Endothelial cell of umbilical vein (primary cell): ENCODE measurements around the gene RALBP1. TPM values are rescaled to one million over a fixed set of nuclear protein-coding genes. Genes with fewer than 3 reads are reported as not detected.
A peak's percentile ranks its signal among the peaks of the same experiment; 100 is the strongest.

Experiments
- BruUV-seq: library from RNA; stranded (reverse); fragments of 400-500 nt; replicated peaks from 2 replicates; lab custom pipeline; 2021; lab: Mats Ljungman, UMichigan
- CTCF ChIA-PET: fragments of 300-600, 350-600 bp; sonication (Branson Sonifier 250); formaldehyde crosslinking; loops from one replicate; lab custom pipeline; 2021; ENCODE audit warnings: antibody characterized with exemption, inconsistent platforms; lab: Charles Lee
- POLR2A ChIA-PET: fragments of 300-600, 350-600 bp; sonication (Branson Sonifier 250); formaldehyde crosslinking; loops from one replicate; lab custom pipeline; 2021; ENCODE audit warnings: antibody characterized with exemption, inconsistent platforms; lab: Charles Lee
- DNase-seq: peaks from one replicate; pipeline ENCODE4 v3.0.0-alpha.2; 2011; ENCODE audit warnings: low read depth, low spot score
- FAIRE-seq: peaks from 2 replicates; lab custom pipeline; 2011; peaks lifted over from hg19 to GRCh38; lab: Jason Lieb, UNC
- H2AFZ ChIP-seq: 2 replicates; pipeline ENCODE4 v1.6.0; 2012; ENCODE audit warnings: low read depth, low read length, control low read depth, inconsistent platforms
- H3K27ac ChIP-seq: 2 replicates; pipeline ENCODE4 v1.5.1; 2011; ENCODE audit warnings: low read depth, mild to moderate bottlenecking, control low read depth, low read length, moderate library complexity; ENCODE audit not compliant: insufficient read depth
- H3K27me3 ChIP-seq, 2 experiments: 2 replicates each; pipeline versions ENCODE4 v1.6.0 to v1.6.1; 2011; ENCODE audit warnings: low read length in 2 of 2, mixed read lengths in 1 of 2; ENCODE audit not compliant: control insufficient read depth in 2 of 2, insufficient read depth in 2 of 2
- H3K36me3 ChIP-seq, 2 experiments: 2 replicates in 1 of 2; 3 replicates in 1 of 2; pipeline ENCODE4 v1.5.1; 2011; ENCODE audit warnings: low read length in 2 of 2, mild to moderate bottlenecking in 1 of 2, moderate library complexity in 1 of 2; ENCODE audit not compliant: control insufficient read depth in 2 of 2, insufficient read depth in 2 of 2; ENCODE audit errors: extremely low read depth in 1 of 2
- H3K4me1 ChIP-seq: 3 replicates; pipeline ENCODE4 v1.5.1; 2011; ENCODE audit warnings: mild to moderate bottlenecking, low read length; ENCODE audit not compliant: control insufficient read depth, insufficient read depth; ENCODE audit errors: extremely low read depth
- H3K4me2 ChIP-seq: 2 replicates; pipeline ENCODE4 v1.6.1; 2011; ENCODE audit warnings: low read length, control low read depth, mixed read lengths; ENCODE audit not compliant: insufficient read depth
- H3K4me3 ChIP-seq, 3 experiments: fragments of 200-600 bp in 1 of 3; sonication (generic), shearing (Covaris generic) in 1 of 3; replicated peaks in 1 of 3; 2 replicates each; pipeline ENCODE4 v1.5.1; 2011 to 2016; ENCODE audit warnings: control low read depth in 3 of 3, low read length in 3 of 3, mild to moderate bottlenecking in 2 of 3, inconsistent platforms in 1 of 3, low read depth in 1 of 3, moderate library complexity in 1 of 3; ENCODE audit not compliant: insufficient read depth in 1 of 3
- H3K79me2 ChIP-seq: 2 replicates; pipeline ENCODE4 v1.6.0; 2012; ENCODE audit warnings: low read length, inconsistent platforms; ENCODE audit not compliant: control insufficient read depth, insufficient read depth
- H3K9ac ChIP-seq: replicated peaks from 2 replicates; pipeline ENCODE3; 2011; ENCODE audit warnings: low read length, control low read depth; ENCODE audit not compliant: insufficient read depth; ENCODE audit errors: extremely low read depth
- H3K9me1 ChIP-seq: replicated peaks from 3 replicates; pipeline ENCODE4 v1.6.0; 2011; ENCODE audit warnings: mild to moderate bottlenecking, low read length; ENCODE audit not compliant: control insufficient read depth, insufficient read depth; ENCODE audit errors: extremely low read depth
- H3K9me3 ChIP-seq: replicated peaks from 2 replicates; pipeline ENCODE4 v1.5.1; 2012; ENCODE audit warnings: low read length, inconsistent platforms; ENCODE audit not compliant: control insufficient read depth, insufficient read depth
- H4K20me1 ChIP-seq: replicated peaks from 2 replicates; pipeline ENCODE3; 2011; ENCODE audit warnings: mild to moderate bottlenecking, low read length; ENCODE audit not compliant: control insufficient read depth, insufficient read depth; ENCODE audit errors: extremely low read depth
- FOS ChIP-seq: IDR thresholded peaks from 2 replicates; pipeline ENCODE4 v1.6.1; 2011; ENCODE audit warnings: mild to moderate bottlenecking, low read length, moderate library complexity, borderline replicate concordance; ENCODE audit not compliant: insufficient read depth
- POLR2AphosphoS5 ChIP-seq: IDR thresholded peaks from 2 replicates; pipeline ENCODE4 v1.6.1; 2012; ENCODE audit warnings: low read depth, mild to moderate bottlenecking, control low read depth, low read length, moderate library complexity; ENCODE audit not compliant: insufficient read depth
- dilution Hi-C: fragments of 300-500 bp; cut with MboI; formaldehyde crosslinking; loops from one replicate; pipeline ENCODE4 v1.15.0; 2019; ENCODE audit warnings: low sequenced_read_pairs; ENCODE audit not compliant: extremely low pct_ligation_motif_present
- intact Hi-C: fragments of 100-400 bp; cut with micrococcal nuclease; formaldehyde crosslinking; loops from one replicate; pipeline ENCODE4 v1.10.0; 2022
- polyA plus RNA-seq, 4 experiments: library from polyadenylated mRNA; depleted of rRNA in 3 of 4; stranded (reverse) in 3 of 4; unstranded in 1 of 4; fragments of >200 nt; gene quantifications; 2 replicates each; pipeline versions ENCODE4 v1.2.1 to v1.2.3, GENCODE V29; 2011 to 2012; ENCODE audit warnings: missing spikeins in 1 of 4
- total RNA-seq: library from RNA; stranded (reverse); gene quantifications from 2 replicates; pipeline ENCODE4 v1.2.3, GENCODE V29; 2021
- TF ChIP-seq, protein P1 (sequence below), 2 donors: IDR thresholded peaks; 1 replicate in 1 of 2; 2 replicates in 1 of 2; pipeline ENCODE4 v1.5.1; 2011; ENCODE audit warnings: low read length in 2 of 2, mild to moderate bottlenecking in 2 of 2, moderate library complexity in 2 of 2, control low read depth in 1 of 2, inconsistent platforms in 1 of 2, low read depth in 1 of 2; ENCODE audit not compliant: insufficient read depth in 1 of 2; ENCODE audit errors: extremely low read depth in 1 of 2

The RALBP1 gene
- total and polyA plus RNA-seq, 2 donors (not counting 3 experiments of a cell fraction or from before 2014, with no cell fraction given) = 55.8 to 68.4 TPM

DNA sequence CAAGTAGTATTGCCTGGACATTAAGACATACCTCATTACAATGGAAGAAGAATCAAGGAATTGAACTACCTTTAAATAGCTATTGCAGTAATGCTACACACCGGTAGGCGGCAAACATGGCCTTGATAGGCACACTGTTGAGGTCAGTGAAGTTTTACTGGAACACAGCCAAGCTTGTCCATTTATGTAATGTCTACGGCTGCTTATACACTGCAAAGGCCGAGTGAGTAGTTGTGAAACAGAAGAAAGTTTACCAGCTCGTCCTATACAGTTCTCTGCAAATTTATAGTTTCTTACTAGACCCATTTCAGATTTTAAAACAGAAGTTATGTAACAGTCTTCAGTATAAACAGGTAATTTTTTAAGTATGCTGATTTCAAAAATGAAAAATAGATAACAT, 100.2 kb downstream of the RALBP1 start:
- dilution Hi-C loops = no loop called here
- Histone ChIP-seq H3K27me3 (no peaks in the 10 kb centered on the region), H3K4me2 (no peak overlapping the region), H3K27ac (no peak overlapping the region), H3K9me3 (no peaks in the 10 kb centered on the region), H4K20me1 (peaks cover 3% of the 10 kb centered on the region), H3K4me1 (peaks cover 28% of the 10 kb centered on the region), H3K79me2 (peaks cover 17% of the 10 kb centered on the region), H3K4me3 (no peak overlapping the region), H3K9ac (no peak overlapping the region), H3K9me1 (no peaks in the 10 kb centered on the region), H2AFZ (no peak overlapping the region), H3K36me3 (peaks cover 8 to 10% of the 10 kb centered on the region in 2 experiments)
- ChIA-PET CTCF (interaction anchor here (0.5 to 3.3 kb wide), 56 partner anchors 8 to 502 kb away, joined by 3 to 32 read pairs (median 4); partner anchors contain the start of genes RAB31 and VAPA), POLR2A (interaction anchor here (0.6 kb wide), 1 partner anchor 11 kb away, joined by 4 read pairs; no protein-coding TSS in a partner anchor)
- intact Hi-C loops = loop anchor here (1.0 to 5.0 kb wide), 7 partner anchors 37 to 376 kb away; partner anchors contain the start of gene VAPA
- no TSS peak for BruUV-seq
- FAIRE-seq = peak; percentile 89
- TF ChIP-seq, protein P1, sequence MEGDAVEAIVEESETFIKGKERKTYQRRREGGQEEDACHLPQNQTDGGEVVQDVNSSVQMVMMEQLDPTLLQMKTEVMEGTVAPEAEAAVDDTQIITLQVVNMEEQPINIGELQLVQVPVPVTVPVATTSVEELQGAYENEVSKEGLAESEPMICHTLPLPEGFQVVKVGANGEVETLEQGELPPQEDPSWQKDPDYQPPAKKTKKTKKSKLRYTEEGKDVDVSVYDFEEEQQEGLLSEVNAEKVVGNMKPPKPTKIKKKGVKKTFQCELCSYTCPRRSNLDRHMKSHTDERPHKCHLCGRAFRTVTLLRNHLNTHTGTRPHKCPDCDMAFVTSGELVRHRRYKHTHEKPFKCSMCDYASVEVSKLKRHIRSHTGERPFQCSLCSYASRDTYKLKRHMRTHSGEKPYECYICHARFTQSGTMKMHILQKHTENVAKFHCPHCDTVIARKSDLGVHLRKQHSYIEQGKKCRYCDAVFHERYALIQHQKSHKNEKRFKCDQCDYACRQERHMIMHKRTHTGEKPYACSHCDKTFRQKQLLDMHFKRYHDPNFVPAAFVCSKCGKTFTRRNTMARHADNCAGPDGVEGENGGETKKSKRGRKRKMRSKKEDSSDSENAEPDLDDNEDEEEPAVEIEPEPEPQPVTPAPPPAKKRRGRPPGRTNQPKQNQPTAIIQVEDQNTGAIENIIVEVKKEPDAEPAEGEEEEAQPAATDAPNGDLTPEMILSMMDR (IDR thresholded peaks at IDR 0.05; ENCODE audit: extremely low read depth in 1 of 2, insufficient read depth in 1 of 2, low read depth in 1 of 2, low read length in 2 of 2) = peak; percentile 80 to 84
- no peak for TF ChIP-seq POLR2AphosphoS5
- peak; percentile 94 for DNase-seq

DNA sequence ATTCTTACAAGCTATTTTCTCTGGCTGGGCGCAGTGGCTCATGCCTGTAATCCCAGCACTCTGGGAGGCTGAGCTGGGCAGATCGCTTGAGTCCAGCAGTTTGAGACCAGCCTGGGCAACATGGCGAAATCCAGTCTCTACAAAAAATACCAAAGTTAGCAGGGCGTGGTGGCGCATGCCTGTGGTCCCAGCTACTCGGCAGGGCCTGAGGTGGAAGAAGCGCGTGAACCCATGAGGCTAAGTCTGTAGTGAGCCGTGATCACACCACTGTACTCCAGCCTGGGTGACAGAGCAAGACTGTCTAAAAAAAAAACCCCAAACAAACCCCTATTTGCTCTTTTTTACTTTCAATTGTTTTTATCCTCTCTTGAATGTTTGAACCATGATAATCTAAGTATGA, 102.0 kb downstream of the RALBP1 start:
- ChIA-PET POLR2A (no interaction called here), CTCF (interaction anchor here (0.9 to 2.7 kb wide), 7 partner anchors 14 to 375 kb away, joined by 3 to 19 read pairs (median 3); no protein-coding TSS in a partner anchor)
- BruUV-seq = no TSS peak

More for the DNA sequence above, 102.0 kb downstream of the RALBP1 start:
- no peak overlapping the region for H3K27ac ChIP-seq
- H3K4me2 ChIP-seq = no peak overlapping the region
- no peak for TF ChIP-seq FOS
- TF ChIP-seq, protein P1 (IDR thresholded peaks at IDR 0.05; ENCODE audit: extremely low read depth in 1 of 2, insufficient read depth in 1 of 2, low read depth in 1 of 2, low read length in 2 of 2) = no peak
- H3K9me3 ChIP-seq = no peaks in the 10 kb centered on the region
- H3K79me2 ChIP-seq = peaks cover 31% of the 10 kb centered on the region
- no peaks in the 10 kb centered on the region for H4K20me1 ChIP-seq
- dilution Hi-C loops (no loop called here), intact Hi-C loops (loop anchor here (5.0 kb wide), 1 partner anchor 360 kb away; no protein-coding TSS in a partner anchor)
- H3K27me3 ChIP-seq = no peaks in the 10 kb centered on the region
- H3K9ac ChIP-seq = no peak overlapping the region
- FAIRE-seq (no peak), DNase-seq (no peak)
- peaks cover 12% of the 10 kb centered on the region for H3K4me1 ChIP-seq
- peaks cover 13 to 21% of the 10 kb centered on the region in 2 experiments for H3K36me3 ChIP-seq
- no peaks in the 10 kb centered on the region for H3K9me1 ChIP-seq
- no peak overlapping the region for H3K4me3 ChIP-seq
- H2AFZ ChIP-seq = no peak overlapping the region
